CD14-positive monocyte (primary cell): ENCODE data around the gene STAM. TPM values are rescaled to one million over a fixed set of nuclear protein-coding genes. Genes with fewer than 3 reads are reported as not detected.

ENCODE experiments used
- DNase-seq, 3 donors: peaks; one replicate each; pipeline ENCODE4 v3.0.0-alpha.2; 2011 to 2022
- H2AFZ ChIP-seq: 2 replicates; pipeline ENCODE4 v1.6.0; 2012; ENCODE audit warnings: mild to moderate bottlenecking, low read depth, low read length, inconsistent platforms; ENCODE audit not compliant: insufficient read depth, poor library complexity, severe bottlenecking
- H3K27ac ChIP-seq, 2 donors: 1 replicate in 1 of 2; 2 replicates in 1 of 2; pipeline ENCODE4 v1.5.1; 2012 to 2013; ENCODE audit warnings: low read length in 2 of 2, control low read depth in 1 of 2, inconsistent platforms in 1 of 2, low read depth in 1 of 2, mild to moderate bottlenecking in 1 of 2
- H3K27me3 ChIP-seq, 2 donors: one replicate each; pipeline versions ENCODE4 v1.6.0 to v1.6.1; 2011 to 2013; ENCODE audit warnings: low read length in 2 of 2; ENCODE audit not compliant: control insufficient read depth in 2 of 2, insufficient read depth in 2 of 2
- H3K36me3 ChIP-seq, 2 donors: replicated peaks in 1 of 2; 1 replicate in 1 of 2; 2 replicates in 1 of 2; pipeline versions ENCODE4 v1.5.1 to v1.6.1; 2012 to 2013; ENCODE audit warnings: low read length in 2 of 2, control low read depth in 1 of 2, inconsistent platforms in 1 of 2, mild to moderate bottlenecking in 1 of 2; ENCODE audit not compliant: insufficient read depth in 2 of 2, control insufficient read depth in 1 of 2
- H3K4me1 ChIP-seq, 2 donors: 1 replicate in 1 of 2; 2 replicates in 1 of 2; pipeline versions ENCODE4 v1.5.1 to v1.6.1; 2012 to 2013; ENCODE audit warnings: low read length in 2 of 2, control low read depth in 1 of 2, inconsistent platforms in 1 of 2, mild to moderate bottlenecking in 1 of 2, moderate library complexity in 1 of 2; ENCODE audit not compliant: insufficient read depth in 2 of 2, control insufficient read depth in 1 of 2
- H3K4me2 ChIP-seq: replicated peaks from 2 replicates; pipeline ENCODE3; 2012; ENCODE audit warnings: low read length, moderate library complexity, mild to moderate bottlenecking; ENCODE audit not compliant: poor library complexity, severe bottlenecking; ENCODE audit errors: extremely low read depth
- H3K4me3 ChIP-seq, 3 experiments: fragments of 200-600 bp in 1 of 3; sonication (generic) in 1 of 3; replicated peaks in 1 of 3; 1 replicate in 2 of 3; 2 replicates in 1 of 3; pipeline ENCODE4 v1.5.1; 2011 to 2013; ENCODE audit warnings: low read length in 3 of 3, mild to moderate bottlenecking in 3 of 3, control low read depth in 2 of 3, low read depth in 2 of 3, inconsistent platforms in 1 of 3, moderate library complexity in 1 of 3
- H3K79me2 ChIP-seq: 2 replicates; pipeline ENCODE4 v1.6.0; 2012; ENCODE audit warnings: mild to moderate bottlenecking, control low read depth, inconsistent platforms, low read length, moderate library complexity; ENCODE audit not compliant: insufficient read depth
- H3K9ac ChIP-seq: 2 replicates; pipeline ENCODE4 v1.6.0; 2017; ENCODE audit warnings: low read length, mild to moderate bottlenecking; ENCODE audit not compliant: insufficient read depth, poor library complexity, severe bottlenecking
- H3K9me3 ChIP-seq, 2 donors: replicated peaks in 1 of 2; 1 replicate in 1 of 2; 2 replicates in 1 of 2; pipeline versions ENCODE4 v1.5.1 to v1.6.1; 2012 to 2013; ENCODE audit warnings: low read length in 2 of 2, control low read depth in 1 of 2; ENCODE audit not compliant: control insufficient read depth in 1 of 2, insufficient read depth in 1 of 2
- H4K20me1 ChIP-seq: 2 replicates; pipeline ENCODE4 v1.6.0; 2012; ENCODE audit warnings: mild to moderate bottlenecking, low read length, control low read depth, moderate library complexity; ENCODE audit not compliant: insufficient read depth
- H3K27ac Mint-ChIP-seq, 7 donors: one replicate each; pipeline ENCODE4 v1.8.0; 2020; ENCODE audit warnings: mild to moderate bottlenecking in 7 of 7, mixed read lengths in 7 of 7, moderate library complexity in 6 of 7, inconsistent platforms in 2 of 7
- H3K27me3 Mint-ChIP-seq, 3 donors: one replicate each; pipeline ENCODE4 v1.8.0; 2021 to 2022; ENCODE audit warnings: low read depth in 3 of 3, mild to moderate bottlenecking in 3 of 3, mixed read lengths in 3 of 3, moderate library complexity in 3 of 3, inconsistent platforms in 1 of 3
- H3K36me3 Mint-ChIP-seq, 2 donors: one replicate each; pipeline ENCODE4 v1.8.0; 2020; ENCODE audit warnings: mixed read lengths in 2 of 2, inconsistent platforms in 1 of 2, mild to moderate bottlenecking in 1 of 2
- H3K4me1 Mint-ChIP-seq: one replicate; pipeline ENCODE4 v1.8.0; 2020; ENCODE audit warnings: mild to moderate bottlenecking, mixed read lengths
- H3K4me3 Mint-ChIP-seq, 2 donors: one replicate each; pipeline ENCODE4 v1.8.0; 2020; ENCODE audit warnings: mild to moderate bottlenecking in 2 of 2, mixed read lengths in 2 of 2, moderate library complexity in 1 of 2
- H3K9me3 Mint-ChIP-seq, 7 donors: one replicate each; pipeline ENCODE4 v1.8.0; 2020 to 2022; ENCODE audit warnings: mixed read lengths in 7 of 7, mild to moderate bottlenecking in 6 of 7, moderate library complexity in 6 of 7, inconsistent platforms in 2 of 7
- CTCF ChIP-seq: fragments of 200-600 bp; IDR thresholded peaks from one replicate; pipeline ENCODE4 v1.8.0; 2022; ENCODE audit warnings: antibody characterized with exemption, mild to moderate bottlenecking
- WGBS: methylation state at CpG from one replicate; pipeline ENCODE4 v1.1.5; 2013; ENCODE audit warnings: missing lambda C conversion rate; ENCODE audit not compliant: insufficient coverage; 5-methylcytosine and 5-hydroxymethylcytosine counted together
- intact Hi-C, 2 donors: fragments of 100-400 bp; cut with micrococcal nuclease; formaldehyde crosslinking; loops; one replicate each; pipeline versions ENCODE4 v1.15.0 to v1.15.1; 2023
- polyA plus RNA-seq, 3 donors: library from polyadenylated mRNA; depleted of rRNA in 1 of 3; unstranded in 2 of 3; stranded (reverse) in 1 of 3; fragments of 300-500 nt in 2 of 3; fragments of >200 nt in 1 of 3; fragmentation: Illumina TruSeq in 2 of 3; gene quantifications; 1 replicate in 2 of 3; 2 replicates in 1 of 3; pipeline ENCODE4 v1.2.3, GENCODE V29; 2012 to 2021

Gene STAM
- polyA plus RNA-seq, 3 donors, result 5.5 to 16.4 (median 5.9) TPM

DNA sequence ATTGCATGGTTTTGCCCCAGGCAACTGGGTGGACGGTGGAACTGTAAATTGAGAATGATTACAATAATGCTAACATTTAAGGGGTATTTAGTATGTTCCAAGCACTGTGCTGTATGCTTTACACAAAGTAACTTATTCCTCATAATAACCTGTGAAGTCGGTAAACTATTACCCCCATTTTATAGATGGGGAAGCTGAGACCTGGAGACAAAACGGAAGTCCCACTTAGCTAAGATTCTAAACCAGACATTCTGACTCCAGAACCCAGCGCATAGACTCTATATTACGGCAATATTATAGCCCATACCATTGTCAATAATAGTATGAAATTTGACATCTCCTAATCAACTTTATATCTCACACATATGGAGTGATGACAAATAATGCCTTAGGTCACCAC lies 68.1 kb downstream of the STAM start:
- Mint-ChIP-seq H3K27me3 (peaks cover 0 to 2% (median 0%) of the 10 kb centered on the region in 3 donors), H3K27ac (no peak overlapping the region), H3K4me1 (no peaks in the 10 kb centered on the region), H3K4me3 (no peak overlapping the region), H3K9me3 (peaks cover 0 to 2% (median 0%) of the 10 kb centered on the region in 7 donors), H3K36me3 (peaks cover 79 to 86% of the 10 kb centered on the region in 2 donors)
- Histone ChIP-seq H3K9ac (no peak overlapping the region), H3K4me3 (no peak overlapping the region), H3K4me1 (no peaks in the 10 kb centered on the region), H2AFZ (no peak overlapping the region), H3K27me3 (no peaks in the 10 kb centered on the region), H3K27ac (no peak overlapping the region), H4K20me1 (no peaks in the 10 kb centered on the region), H3K4me2 (no peak overlapping the region), H3K36me3 (peaks cover 87 to 100% of the 10 kb centered on the region in 2 donors), H3K79me2 (no peaks in the 10 kb centered on the region), H3K9me3 (no peaks in the 10 kb centered on the region)
- DNase-seq, result no peak
- no peak for TF ChIP-seq CTCF
- intact Hi-C loops, result no loop called here
- no CpG with 5 or more reads among the region's 5 CpGs for WGBS

GRCh38 chr10:17712717-17713471 lies 68.9 kb downstream of the STAM start:
- no peak for TF ChIP-seq CTCF
- Mint-ChIP-seq H3K4me3 (no peak overlapping the region), H3K9me3 (peaks cover 0 to 3% (median 0%) of the 10 kb centered on the region in 7 donors), H3K27ac (no peak overlapping the region), H3K27me3 (peaks cover 0 to 2% (median 0%) of the 10 kb centered on the region in 3 donors), H3K4me1 (no peaks in the 10 kb centered on the region), H3K36me3 (peaks cover 81 to 86% of the 10 kb centered on the region in 2 donors)
- no peak for DNase-seq
- 99% methylated on average over 15 of the region's 18 CpGs for WGBS
- Histone ChIP-seq H3K4me2 (no peak overlapping the region), H2AFZ (no peak overlapping the region), H3K27ac (no peak overlapping the region), H3K79me2 (no peaks in the 10 kb centered on the region), H3K9me3 (no peaks in the 10 kb centered on the region), H3K4me1 (no peaks in the 10 kb centered on the region), H3K27me3 (no peaks in the 10 kb centered on the region), H4K20me1 (no peaks in the 10 kb centered on the region), H3K9ac (no peak overlapping the region), H3K36me3 (peaks cover 88 to 97% of the 10 kb centered on the region in 2 donors), H3K4me3 (no peak overlapping the region)
- intact Hi-C loops, result no loop called here
